GM19468 (cell line): ENCODE data around the gene CAMK1D.

Experiments
- ATAC-seq: cut with Tn5 transposase; IDR thresholded peaks from one replicate; pipeline ENCODE4 v1.9.1; 2021; ENCODE audit warnings: mild to moderate bottlenecking, moderate library complexity, moderate number of reproducible peaks; ENCODE audit not compliant: unreplicated experiment; ENCODE audit errors: extremely low read depth

The CAMK1D gene

DNA sequence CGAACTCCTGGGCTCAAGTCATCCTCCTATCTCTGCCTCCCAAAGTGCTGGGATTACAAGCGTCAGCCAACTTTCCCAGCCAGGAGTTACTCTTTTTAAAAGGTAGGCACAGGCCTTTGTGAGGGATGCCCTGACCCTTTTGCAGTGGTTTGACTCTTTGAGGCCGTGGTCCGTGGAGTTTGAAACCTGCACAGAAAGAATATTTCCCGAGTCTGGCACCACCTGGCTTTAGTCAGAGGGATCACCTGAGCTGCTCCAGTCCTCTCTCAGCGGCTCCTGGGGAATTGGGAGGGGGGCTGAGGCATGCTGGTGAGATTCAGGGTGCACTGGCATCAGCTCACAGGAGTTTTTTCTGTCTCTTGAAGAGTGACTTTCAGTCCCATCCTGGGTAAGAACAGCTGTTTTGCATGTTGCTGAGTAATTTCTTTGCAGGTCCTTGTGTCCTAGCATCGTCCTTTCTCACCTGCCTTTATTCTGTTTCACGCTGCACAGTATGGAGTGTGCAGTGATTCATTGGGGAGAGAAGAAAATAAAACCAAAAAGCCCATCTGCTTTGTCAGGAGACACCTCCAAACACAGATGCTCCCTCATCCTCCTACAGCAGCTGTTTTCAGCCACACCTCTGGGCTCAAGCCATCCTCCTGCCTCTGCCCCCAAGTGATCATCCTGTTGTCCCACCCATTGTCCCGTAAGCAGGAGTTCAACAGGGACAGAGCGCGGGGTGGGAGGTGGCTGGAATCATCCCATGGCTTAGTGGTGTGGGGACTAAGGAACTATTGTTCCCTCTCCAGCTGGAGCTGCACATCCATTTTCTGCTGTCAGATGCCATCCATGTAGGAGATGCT lies 284.7 kb downstream of the CAMK1D start:
- ATAC-seq, result no peak

GRCh38 chr10:12634621-12634931 lies 285.2 kb downstream of the CAMK1D start:
- ATAC-seq, result no peak

DNA sequence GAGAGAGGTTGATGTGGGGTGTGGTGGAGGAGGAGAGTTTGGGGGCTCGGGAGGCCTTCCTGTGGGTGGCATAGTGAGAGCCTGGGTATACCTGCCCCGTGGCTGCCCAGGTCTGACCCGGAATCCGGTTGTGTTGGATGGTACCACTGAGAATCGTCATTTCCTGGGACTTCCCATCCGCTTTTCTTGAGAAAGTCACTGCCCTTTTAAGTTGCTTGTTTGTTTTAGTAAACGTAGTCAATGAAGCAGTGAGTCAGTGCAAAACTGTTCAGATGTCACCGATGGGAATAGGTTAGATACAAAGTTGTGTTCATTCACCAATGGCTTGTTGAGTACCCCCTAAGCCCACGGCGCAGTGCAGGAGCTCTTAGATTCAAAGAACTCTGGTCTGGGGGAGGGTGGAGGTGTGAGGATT lies 285.8 kb downstream of the CAMK1D start:
- no peak for ATAC-seq

DNA sequence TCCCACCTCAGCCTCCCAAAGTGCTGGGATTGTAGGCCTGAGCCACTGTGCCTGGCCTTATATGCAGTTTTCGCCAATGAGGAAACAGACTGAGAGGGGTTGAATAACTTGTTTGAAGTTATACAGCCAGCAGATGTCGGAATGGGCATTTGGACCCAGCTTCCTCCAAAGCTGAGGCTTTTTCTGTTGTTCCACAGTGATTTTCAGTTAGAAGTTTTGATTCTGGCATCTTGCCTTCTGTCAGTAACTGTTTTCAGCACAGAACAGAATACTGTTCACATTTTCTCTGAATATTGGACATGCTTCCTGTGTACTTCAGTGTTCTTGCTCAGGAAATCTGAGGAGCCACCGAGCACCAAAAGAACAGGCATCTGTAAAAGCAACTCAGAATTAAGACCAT lies 287.2 kb downstream of the CAMK1D start:
- ATAC-seq, result no peak

DNA sequence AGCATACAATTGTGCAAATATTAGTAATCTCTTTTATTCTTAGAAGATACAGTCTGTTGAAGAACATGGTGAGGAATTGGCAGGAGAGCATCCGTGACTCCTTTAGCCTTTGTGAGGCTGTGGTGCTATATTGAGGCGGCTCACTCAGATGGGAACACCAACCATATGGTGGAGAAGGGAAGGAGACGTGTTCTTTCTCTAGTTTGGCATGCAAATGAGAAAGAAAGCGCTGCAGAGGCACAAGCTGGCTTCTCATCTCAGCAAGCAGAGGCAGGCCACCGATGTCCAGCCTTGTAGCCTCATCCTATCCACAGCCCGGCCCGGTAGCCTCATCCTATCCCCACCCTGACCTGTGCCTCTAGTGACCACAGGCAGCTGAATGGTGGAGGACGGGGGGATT lies 288.3 kb downstream of the CAMK1D start:
- no peak for ATAC-seq

- no peak for ATAC-seq
Measured at GRCh38 chr10:12638103-12638502, 288.8 kb downstream of the CAMK1D start.

- ATAC-seq, result no peak
Measured at GRCh38 chr10:12638781-12639180, 289.4 kb downstream of the CAMK1D start.

DNA sequence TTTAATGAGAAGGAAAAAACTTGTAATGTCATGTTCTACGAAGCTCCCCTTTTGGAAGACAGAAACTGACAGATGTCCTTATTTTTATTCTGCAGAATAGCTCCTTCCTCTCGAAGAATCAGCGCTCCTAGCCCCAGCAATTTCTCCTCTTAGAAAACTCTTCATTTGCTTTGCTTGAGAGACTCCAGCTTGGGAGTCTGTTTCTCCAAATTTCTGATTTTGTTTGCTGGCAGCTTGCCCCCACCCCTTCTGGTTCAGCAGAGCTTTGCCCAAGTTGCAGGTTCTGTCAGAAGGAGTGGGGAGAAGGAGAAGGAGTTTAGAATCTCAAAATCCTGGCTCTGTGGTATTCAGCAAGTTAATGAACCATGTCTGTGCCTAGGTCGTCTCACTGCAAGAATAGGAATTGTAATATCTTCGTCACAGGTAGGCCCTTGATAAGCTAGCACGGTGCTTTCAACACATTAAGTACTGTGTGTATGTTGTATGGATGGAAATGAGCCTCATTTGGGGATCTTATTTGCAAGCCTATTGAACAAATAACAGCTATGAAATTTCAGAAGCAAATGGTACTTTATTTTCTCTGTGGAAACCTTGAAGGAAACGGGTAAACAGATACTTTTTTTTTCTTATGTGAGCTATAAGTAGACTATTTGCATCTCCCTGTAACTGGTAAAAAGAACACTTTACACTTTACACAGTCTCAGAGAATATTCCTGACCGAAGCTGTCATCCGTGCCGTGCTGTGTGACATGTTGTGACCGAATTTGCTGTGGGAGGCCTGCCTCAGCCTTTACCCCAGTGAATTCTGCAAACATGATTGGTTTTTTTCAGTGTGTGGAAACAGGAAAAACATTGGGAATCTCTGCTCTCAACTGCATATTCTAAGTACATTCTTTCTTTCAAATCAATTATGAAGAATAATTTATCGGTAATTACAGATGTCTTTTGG lies 290.9 kb downstream of the CAMK1D start:
- no peak for ATAC-seq

GRCh38 chr10:12642036-12642435 lies 292.7 kb downstream of the CAMK1D start:
- no peak for ATAC-seq

DNA sequence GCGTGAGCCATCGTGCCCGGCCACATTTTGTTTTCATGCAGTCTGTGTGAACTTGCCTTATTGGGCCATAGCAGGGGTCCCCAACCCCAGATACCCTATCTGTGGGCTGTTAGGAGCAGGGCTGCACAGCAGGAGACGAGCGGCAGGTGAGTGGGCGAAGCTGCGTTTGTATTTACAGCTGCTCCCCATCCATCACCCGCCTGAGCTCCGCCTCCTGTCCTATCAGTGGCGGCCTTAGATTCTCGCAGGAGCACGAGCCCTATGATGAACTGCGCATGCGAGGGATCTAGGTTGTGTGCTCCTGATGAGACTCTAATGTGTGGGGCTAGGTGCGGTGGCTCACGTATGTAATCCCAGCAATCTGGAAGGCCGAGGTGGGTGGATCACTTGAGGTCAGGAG lies 293.9 kb downstream of the CAMK1D start:
- no peak for ATAC-seq

DNA sequence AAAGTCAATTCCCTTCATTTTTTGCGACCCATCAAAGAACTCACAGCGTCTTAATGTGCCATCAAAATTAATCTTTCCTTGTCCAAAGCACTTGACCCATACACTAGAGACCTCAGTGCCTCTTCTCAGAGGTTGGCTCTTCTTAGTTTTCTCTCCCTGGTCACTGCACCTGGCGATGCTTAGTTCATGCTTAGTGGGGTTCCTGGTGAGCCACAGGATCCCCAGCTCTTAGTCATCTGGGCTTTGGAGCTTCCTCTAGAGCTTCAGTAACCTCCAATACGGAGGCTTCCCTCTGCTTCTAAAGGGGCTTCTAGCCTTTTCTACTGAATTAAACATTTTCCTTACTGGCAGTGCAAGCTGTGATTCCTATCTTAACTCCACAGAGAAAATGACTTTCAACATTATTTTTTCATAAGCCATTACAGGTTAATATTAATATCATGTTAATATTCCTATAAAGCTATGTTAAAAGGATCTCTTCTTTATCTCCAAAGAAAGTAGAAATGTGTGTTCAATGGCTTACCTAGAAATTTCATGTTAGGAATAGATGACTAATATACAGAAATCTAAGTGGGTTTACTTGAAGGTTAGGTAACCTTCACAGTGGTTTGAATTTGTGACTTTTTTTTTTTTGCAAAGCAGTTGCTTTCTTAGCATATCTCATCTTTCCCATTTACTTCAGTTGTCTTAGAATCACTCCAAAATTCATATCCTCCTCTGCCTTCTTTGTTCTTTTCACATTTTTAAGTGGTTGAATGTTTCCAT lies 295.2 kb downstream of the CAMK1D start:
- no peak for ATAC-seq

- no peak for ATAC-seq
Measured at GRCh38 chr10:12645449-12645848, 296.1 kb downstream of the CAMK1D start.

DNA sequence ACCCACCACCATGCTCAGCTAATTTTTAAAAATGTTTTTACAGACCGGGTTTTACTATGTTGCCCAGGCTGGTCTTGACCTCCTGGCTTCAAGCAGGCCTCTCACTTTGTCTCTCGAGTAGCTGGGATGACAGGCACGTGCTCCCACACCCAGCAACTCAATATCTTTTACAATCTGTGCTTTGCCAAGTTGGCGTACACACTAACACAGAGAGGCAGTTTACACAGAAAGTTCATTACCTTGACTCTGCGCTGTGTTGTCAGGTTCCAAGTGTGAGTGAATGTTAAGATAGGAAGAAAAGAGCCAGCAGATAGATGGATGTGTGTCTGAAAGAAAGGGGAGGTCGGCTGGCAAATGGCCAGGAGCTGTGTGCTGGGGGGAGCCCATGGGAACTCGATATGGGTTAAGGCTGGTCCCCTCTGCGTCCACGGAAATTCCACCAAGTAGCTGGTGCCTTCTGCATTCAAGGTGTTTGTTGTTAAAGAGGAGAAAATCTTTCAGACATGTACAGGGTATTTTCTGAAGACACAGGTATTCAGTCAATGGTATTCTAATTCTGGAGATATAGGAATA lies 299.8 kb downstream of the CAMK1D start:
- no peak for ATAC-seq

GRCh38 chr10:12650122-12650521 lies 300.8 kb downstream of the CAMK1D start:
- no peak for ATAC-seq

GRCh38 chr10:12650538-12651298 lies 301.4 kb downstream of the CAMK1D start:
- no peak for ATAC-seq

DNA sequence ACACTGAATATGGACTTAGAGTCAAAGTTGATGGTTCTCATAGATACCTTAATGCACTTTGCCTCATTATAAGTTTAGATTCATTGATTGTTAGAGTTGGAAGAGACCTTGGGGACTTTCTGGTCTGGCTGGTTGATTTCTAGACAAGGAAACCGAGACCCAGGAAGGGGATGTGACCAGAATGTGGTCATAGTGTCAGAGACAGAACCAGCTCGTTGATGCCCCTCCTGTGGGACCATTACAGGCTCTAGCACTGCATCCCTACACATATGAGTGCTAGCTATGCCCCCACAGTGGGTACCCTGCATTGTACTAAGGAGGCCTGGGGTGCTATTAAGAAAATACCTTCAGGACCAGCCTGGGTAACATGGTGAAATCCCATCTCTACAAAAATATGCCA lies 306.6 kb downstream of the CAMK1D start:
- no peak for ATAC-seq

DNA sequence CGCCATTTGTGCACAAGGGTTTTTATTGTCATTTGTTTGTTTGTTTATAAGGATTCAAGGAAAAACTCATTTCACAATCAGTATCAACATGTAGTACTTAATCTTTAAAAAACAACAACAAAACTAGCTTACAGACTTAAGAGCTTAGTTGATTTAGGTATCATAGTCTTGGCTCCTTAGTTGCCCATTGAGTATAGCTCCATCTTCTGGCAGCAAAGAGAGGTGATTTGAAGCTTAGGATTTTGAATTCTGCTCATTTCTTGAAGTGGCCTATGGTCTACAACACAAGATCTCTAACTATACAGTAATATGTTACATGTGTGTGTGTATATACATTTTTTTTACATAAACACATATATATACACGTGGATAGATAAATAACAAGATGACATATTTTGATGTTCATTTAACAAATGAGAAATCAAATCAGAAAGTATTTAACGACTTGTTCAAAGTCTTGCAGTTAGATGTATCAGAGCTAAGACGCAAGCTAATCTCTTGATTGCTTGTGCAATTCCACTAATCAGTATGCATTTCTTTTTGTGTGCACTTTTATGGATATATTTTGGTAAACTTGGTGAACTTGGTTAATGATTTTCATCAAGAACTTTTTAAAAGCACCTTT lies 307.3 kb downstream of the CAMK1D start:
- no peak for ATAC-seq

DNA sequence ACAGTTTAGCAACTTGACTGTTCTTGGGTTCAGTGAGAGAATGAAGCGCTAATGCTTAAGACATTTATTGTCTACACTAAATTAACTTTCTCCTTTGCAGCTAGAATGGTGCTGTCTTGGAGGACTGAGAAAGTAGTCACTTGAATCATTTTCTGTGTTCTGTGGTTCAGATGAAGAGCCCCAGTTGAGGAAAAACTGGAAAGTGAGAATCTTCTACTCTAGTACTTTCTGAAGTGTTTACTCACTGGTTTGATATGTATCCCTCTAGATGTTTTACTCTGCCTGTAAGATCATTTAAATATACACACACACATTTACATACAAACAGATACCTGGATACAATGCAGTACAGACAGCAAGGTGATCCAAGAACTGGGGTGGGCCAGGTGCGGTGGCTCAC lies 308.1 kb downstream of the CAMK1D start:
- no peak for ATAC-seq

- ATAC-seq, result no peak
Measured at GRCh38 chr10:12658526-12658925, 309.2 kb downstream of the CAMK1D start.
